Urinary bladder (tissue), 4 donors: ENCODE measurements around the gene SBF2. TPM values are rescaled to one million over a fixed set of nuclear protein-coding genes. Genes with fewer than 3 reads are reported as not detected.
"Not testable (repeated sequence)": the region's sequence is repeated elsewhere in the genome, so short reads cannot be mapped to it uniquely, and the experiment has no call there.

Experiments
- DNase-seq: peaks from one replicate; pipeline ENCODE4 v3.0.0-alpha.2; 2015; ENCODE audit errors: extremely low spot score
- H3K27ac ChIP-seq: one replicate; pipeline ENCODE4 v1.5.1; 2013; ENCODE audit warnings: low read depth, mild to moderate bottlenecking, moderate library complexity
- H3K36me3 ChIP-seq: one replicate; pipeline ENCODE4 v1.6.1; 2013; ENCODE audit warnings: mild to moderate bottlenecking, moderate library complexity; ENCODE audit not compliant: insufficient read depth
- H3K4me1 ChIP-seq: one replicate; pipeline ENCODE4 v1.6.1; 2013; ENCODE audit warnings: mild to moderate bottlenecking, moderate library complexity; ENCODE audit not compliant: insufficient read depth
- H3K4me3 ChIP-seq: one replicate; pipeline ENCODE4 v1.5.1; 2013; ENCODE audit warnings: low read depth, low read length
- WGBS: extraction: QIAGEN DNeasy Blood & Tissue Kit; methylation state at CpG from one replicate; pipeline ENCODE4 v1.1.7; 2013; 5-methylcytosine and 5-hydroxymethylcytosine counted together
- polyA plus RNA-seq: library from polyadenylated mRNA; stranded (reverse); fragments of 200-250 nt; gene quantifications from one replicate; pipeline ENCODE4 v1.2.3, GENCODE V29; 2013
- total RNA-seq: library from RNA; depleted of rRNA; stranded (reverse); fragments of >200 nt; gene quantifications from one replicate; pipeline ENCODE4 v1.2.3, GENCODE V29; 2014
- donor health status: healthy with polysubstance abuse.
- donor health status: healthy.

Gene SBF2
- total and polyA plus RNA-seq, 2 donors: 27.8 to 114 TPM

DNA sequence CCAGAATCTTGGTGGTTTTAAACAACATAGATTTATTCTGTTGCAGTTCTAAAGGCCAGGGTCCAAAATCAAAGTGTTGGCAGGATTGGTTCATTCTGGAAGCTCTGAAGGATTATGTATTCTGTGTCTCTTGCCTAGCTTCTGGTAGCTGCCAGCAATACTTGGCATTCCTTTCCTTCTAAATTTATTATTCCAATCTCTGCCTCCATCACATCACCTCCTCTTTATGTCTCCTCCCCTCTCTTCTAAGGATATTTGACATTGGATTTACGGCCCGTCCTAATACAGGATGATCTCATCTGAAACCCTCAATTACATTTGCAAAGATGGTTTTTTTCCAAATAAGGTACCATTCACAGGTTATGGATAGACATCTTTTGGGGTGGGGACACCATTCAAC lies 186.5 kb downstream of the SBF2 start:
- Histone ChIP-seq H3K4me1 (no peaks in the 10 kb centered on the region), H3K27ac (no peak overlapping the region), H3K36me3 (no peaks in the 10 kb centered on the region), H3K4me3 (no peak overlapping the region)
- 74% methylated on average over 2 of the region's 2 CpGs for WGBS
- no peak for DNase-seq

DNA sequence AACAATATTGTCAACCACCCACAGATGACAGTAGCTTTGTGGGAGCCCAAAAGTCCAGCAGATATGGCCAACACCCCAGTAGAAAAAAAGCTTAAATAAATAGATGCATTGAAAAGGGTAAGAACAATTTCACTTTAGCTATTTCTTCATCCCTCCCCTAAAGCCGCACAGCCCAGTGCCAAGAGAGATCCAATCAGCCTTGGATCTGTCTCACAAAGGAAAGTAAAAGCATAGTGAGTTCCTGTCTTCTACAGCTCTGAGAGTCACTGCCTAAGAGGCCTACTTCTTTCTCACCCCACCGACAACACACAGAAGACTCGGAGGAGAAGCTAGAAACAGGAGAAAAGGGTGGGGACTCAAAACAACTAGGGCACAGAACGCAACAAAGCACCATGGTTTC lies 196.4 kb downstream of the SBF2 start:
- no peak overlapping the region for H3K4me3 ChIP-seq
- DNase-seq: no peak
- H3K36me3 ChIP-seq: no peaks in the 10 kb centered on the region
- no peak overlapping the region for H3K27ac ChIP-seq
- no peaks in the 10 kb centered on the region for H3K4me1 ChIP-seq
- 94% methylated on average over 4 of the region's 4 CpGs for WGBS

DNA sequence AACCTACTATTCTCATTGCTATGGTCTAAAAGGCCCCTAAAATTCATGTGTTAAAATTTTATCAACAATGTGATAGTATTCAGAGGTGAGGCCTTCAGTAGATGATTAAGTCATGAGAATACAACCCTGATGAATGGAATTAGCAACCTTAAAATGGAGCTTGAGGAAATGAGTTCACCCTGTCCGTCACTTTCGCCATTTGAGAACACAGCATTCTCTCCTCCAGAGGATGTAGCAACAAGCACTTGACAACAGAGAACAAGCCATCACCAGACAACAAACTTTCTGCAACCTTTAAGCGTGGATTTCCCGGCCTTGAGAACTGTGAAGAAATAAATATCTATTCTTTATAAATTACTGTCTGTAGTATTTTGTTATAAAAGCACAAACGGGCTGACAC lies 197.0 kb downstream of the SBF2 start:
- H3K36me3 ChIP-seq: no peaks in the 10 kb centered on the region
- DNase-seq: no peak
- no peak overlapping the region for H3K27ac ChIP-seq
- WGBS: 95% methylated on average over 5 of the region's 5 CpGs
- no peak overlapping the region for H3K4me3 ChIP-seq
- no peaks in the 10 kb centered on the region for H3K4me1 ChIP-seq

DNA sequence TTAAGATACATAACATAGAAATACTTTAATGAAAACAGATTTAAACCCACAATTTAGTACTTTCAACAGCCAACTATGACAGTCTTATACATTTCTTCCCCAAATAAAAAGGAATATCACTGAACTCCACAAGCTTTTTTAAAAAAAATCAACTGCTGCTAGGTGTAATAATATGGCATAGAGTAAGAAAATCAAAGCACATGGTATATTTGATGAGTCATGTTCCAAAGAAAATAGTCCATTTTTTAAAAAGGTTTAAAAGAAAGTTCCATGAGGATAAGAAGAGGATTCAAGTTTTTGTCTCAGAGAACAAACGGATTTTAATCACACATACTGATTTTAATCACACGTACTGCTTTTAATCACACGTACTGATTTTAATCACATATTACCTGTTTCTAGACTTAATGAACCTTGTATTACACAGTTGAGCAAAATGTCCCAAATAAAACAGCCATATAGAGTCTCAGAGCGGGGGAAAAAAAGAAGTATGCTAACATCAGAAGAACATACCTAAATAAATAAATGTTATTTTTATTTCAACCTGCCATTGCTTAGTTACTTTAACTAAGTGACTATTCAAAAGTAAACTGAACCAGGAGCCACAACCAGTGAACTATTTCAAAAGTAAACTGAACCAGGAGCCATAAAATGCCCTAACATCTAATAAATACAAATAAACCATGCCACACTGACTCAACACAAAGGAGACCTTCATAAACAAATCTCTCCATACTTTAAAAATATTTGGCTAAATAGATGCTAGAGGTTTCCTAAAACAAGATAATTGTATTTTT lies 198.4 kb downstream of the SBF2 start:
- H3K4me1 ChIP-seq: no peaks in the 10 kb centered on the region
- 88% methylated on average over 4 of the region's 4 CpGs for WGBS
- DNase-seq: no peak
- H3K36me3 ChIP-seq: no peaks in the 10 kb centered on the region
- H3K27ac ChIP-seq: no peak overlapping the region
- no peak overlapping the region for H3K4me3 ChIP-seq

DNA sequence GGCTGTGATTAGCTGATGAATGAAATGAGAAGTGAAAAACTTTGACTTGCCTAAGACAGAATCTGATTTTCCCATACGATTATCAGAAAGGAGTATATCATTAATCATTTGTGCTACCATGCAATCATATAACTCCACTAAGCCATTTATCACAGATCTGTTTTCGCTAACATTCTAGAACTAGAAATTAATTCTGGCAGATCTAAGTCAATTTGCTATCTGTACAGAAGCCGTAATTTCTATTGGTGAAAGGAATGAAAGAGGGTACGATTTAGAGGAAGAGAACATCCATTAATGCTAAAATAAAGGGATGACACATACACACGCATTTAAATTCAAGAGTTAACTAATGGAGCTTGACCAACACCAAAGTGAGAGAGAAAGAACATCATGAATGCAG lies 201.6 kb downstream of the SBF2 start:
- H3K36me3 ChIP-seq: no peaks in the 10 kb centered on the region
- H3K4me3 ChIP-seq: no peak overlapping the region
- H3K4me1 ChIP-seq: no peaks in the 10 kb centered on the region
- H3K27ac ChIP-seq: no peak overlapping the region
- WGBS: 94% methylated on average over 5 of the region's 5 CpGs
- DNase-seq: no peak

DNA sequence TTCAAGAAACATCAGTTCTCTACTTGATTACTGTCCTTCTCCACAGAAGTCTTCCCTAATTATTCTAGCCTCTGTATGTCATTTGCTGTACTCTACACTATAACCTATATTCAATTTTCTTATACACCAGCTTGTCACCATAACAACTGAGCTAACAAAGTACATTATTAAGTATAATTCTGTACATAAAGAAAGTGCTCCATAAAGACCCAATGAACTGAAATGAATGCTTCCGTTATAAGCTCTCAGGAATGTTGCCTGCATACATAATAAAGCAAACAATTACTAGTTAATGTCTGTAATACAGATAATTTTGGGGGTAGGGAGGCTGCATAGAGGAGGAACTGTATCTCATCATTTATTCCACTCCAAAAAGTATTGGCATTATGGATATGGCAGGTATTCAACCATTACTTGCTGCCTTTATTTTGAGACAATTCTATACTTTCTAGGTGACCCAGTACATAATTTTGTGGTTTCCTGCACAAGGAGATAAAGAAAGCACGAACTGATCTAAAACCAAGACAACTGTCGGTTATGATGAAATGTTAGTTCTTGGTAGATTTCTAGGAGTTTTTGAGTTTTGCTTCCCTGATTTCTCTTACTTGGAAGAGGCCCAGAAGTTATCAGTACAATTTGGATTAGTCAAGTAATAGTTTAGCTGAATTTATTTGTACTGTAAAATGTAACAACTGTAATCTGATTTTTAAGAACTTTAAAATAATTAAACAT lies 202.5 kb downstream of the SBF2 start:
- no peaks in the 10 kb centered on the region for H3K36me3 ChIP-seq
- H3K4me3 ChIP-seq: no peak overlapping the region
- 70% methylated on average over 3 of the region's 3 CpGs for WGBS
- DNase-seq: no peak
- H3K4me1 ChIP-seq: no peaks in the 10 kb centered on the region
- no peak overlapping the region for H3K27ac ChIP-seq

DNA sequence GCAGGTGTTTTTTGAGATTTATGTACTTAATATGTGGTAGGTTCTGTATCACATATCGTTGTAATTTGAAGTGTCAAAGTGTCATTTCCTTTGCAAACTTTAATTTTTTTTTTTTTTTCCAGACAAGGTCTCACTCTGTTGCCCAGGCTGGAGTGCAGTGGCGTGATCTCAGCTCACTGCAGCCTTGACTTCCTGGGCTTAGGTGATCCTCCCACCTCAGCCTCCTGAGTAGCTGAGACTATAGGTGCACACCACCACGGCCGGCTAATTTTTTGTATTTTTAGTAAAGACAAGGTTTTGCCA lies 206.1 kb downstream of the SBF2 start:
- not testable (repeated sequence) for H3K27ac ChIP-seq, H3K4me1 ChIP-seq, DNase-seq, H3K36me3 ChIP-seq, H3K4me3 ChIP-seq
- WGBS: 85% methylated on average over 4 of the region's 4 CpGs

DNA sequence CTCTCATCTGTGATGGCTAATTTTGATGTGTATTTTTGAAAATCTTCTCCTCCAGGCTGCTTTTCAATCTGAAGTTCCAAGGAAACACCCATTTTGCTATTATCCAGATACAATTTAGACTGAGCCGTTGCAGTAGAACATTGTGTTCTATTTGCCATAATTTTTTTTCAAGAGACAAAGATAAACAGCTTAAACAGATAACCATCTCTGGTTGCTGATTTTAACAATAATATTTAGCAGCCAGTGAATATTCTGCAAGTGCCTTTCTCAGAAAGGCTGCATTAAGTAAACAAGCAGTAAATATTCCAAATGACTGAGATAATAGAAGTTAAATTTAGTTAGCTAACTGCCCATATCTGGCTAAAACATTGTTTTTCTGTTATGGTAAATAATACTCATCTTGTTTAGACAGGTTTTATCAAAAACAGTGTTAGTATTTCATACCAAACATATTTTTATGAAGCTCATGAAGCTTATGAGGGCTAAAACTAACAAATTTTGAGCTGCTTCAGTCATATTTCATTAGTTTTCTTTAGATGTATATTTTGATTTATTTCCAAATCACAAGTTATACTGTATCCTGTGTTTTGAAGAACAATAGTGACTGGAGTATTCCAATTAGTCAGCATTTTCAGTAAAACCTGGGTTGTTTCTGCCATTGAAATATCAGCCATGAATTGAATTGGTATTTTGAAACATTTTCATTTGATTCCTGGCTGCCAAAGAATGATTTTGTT lies 206.7 kb downstream of the SBF2 start:
- no peak overlapping the region for H3K27ac ChIP-seq
- no peak for DNase-seq

DNA sequence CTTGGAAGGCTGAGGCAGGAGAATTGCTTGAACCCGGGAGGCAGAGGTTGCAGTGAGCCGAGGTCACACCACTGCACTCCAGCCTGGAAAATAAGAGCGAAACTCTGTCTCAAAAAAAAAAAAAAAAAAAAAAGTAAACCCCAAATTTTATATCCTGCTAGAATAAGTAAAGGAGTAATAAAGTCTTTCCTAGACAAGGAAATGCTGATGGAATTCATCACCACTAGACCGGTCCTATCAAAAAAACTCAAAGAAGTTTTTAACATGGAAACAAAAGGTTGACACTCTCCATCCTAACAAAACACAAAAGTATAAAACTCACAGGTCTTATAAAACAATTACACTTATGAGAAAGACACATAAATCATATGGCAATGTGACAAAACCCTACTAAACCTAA lies 213.9 kb downstream of the SBF2 start:
- Histone ChIP-seq H3K4me3 (no peak overlapping the region), H3K27ac (no peak overlapping the region), H3K36me3 (no peaks in the 10 kb centered on the region), H3K4me1 (no peaks in the 10 kb centered on the region)
- 95% methylated on average over 4 of the region's 4 CpGs for WGBS
- DNase-seq: no peak

More for the DNA sequence above, 206.7 kb downstream of the SBF2 start:
- Histone ChIP-seq H3K36me3 (no peaks in the 10 kb centered on the region), H3K4me3 (no peak overlapping the region), H3K4me1 (no peaks in the 10 kb centered on the region)
- WGBS: 13% methylated on average over 1 of the region's 1 CpG

DNA sequence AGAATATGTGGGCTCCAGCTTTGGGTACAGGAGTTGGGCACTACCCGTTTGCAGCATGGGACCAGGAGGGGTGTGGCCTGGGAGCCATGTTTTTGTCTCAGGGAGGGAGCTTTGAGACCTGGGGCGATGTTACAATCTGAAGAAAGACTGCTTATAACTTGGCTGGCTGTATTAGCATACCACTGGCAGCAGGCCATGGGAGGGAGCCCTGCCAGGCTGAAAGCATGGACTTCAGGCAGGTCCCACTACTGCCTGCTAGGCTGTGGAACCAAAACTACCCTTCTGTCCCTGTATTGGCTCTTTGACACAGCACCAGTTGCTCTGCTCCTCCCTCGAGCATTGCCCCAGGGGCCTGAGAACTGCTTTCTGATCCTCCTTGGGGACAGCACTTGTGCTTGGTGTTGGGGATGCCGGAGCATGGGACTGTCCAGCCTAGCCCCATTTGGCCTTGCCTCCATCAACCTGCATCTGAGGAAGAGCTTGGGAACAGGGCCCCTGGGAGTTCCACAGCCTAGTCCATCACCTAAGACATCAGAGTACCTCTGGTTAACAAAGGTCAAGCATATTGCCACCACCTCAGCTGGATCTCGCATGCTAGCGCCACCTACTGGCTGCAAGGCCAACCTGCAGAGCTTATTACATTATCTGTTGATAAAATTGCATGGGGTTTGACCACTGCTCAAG lies 217.4 kb downstream of the SBF2 start:
- no peaks in the 10 kb centered on the region for H3K36me3 ChIP-seq
- no peaks in the 10 kb centered on the region for H3K4me1 ChIP-seq
- H3K4me3 ChIP-seq: no peak overlapping the region
- no peak overlapping the region for H3K27ac ChIP-seq
- WGBS: 41% methylated on average over 6 of the region's 6 CpGs
- DNase-seq: no peak

DNA sequence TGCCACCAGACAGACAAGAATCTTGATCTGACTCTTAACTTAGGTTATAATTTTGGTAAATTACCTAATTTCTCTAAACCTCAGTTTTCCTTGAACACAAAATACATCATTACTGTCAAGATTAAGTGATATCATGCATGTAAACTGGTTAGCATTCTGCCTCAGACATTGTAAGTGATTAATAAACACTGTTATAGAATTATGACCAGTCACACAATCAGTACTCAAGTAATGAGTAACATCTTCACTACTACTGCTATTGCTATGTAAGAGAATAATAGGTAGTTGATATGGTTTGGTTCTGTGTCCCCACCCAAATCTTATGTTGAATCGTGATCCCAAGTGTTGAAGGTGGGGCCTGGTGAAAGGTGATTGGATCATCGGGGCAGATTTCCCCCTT lies 218.9 kb downstream of the SBF2 start:
- 94% methylated on average over 2 of the region's 2 CpGs for WGBS

DNA sequence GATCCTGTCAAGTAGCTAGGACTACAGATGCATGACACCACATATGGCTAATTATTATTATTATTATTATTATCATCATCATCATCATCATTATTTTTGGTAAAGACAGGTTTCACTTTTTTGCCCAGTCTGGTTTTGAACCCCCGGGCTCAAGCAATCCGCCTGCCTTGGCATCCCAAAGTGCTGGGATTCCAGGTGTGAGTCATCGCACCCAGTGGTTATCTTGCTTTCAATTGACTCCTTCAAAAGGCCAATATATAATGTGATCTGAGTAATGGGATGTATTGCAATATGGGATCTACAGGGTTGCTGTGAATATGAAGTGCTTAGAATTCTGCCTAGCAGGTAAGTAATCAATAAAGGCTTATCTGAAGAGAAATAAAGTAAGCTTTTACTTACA lies 221.2 kb downstream of the SBF2 start:
- no peak for DNase-seq
- Histone ChIP-seq H3K4me3 (no peak overlapping the region), H3K4me1 (no peaks in the 10 kb centered on the region), H3K27ac (no peak overlapping the region), H3K36me3 (no peaks in the 10 kb centered on the region)
- WGBS: 97% methylated on average over 3 of the region's 3 CpGs

More for the DNA sequence above, 218.9 kb downstream of the SBF2 start:
- Histone ChIP-seq H3K36me3 (no peaks in the 10 kb centered on the region), H3K4me3 (no peak overlapping the region), H3K4me1 (no peaks in the 10 kb centered on the region), H3K27ac (no peak overlapping the region)
- DNase-seq: no peak

DNA sequence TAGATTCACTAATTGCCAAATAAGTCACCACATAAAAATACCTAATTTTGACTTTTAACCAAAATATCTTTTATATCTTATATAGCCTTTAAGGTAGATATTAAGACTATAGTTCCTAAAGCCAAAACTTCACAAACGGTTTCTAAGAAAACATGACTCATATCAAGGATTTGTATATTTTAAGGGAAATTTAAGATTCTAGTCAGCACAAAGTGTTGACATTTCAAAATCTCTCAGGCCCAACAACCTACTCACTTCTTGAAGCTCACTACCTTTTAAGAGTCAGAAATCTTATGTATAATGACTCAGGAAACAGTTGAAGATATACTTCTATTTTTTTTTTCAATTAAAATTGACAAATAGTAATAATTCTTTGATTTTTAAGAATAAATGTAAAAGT lies 221.9 kb downstream of the SBF2 start:
- no peak overlapping the region for H3K27ac ChIP-seq
- 68% methylated on average over 1 of the region's 1 CpG for WGBS
- H3K4me3 ChIP-seq: no peak overlapping the region
- H3K36me3 ChIP-seq: no peaks in the 10 kb centered on the region
- DNase-seq: no peak
- no peaks in the 10 kb centered on the region for H3K4me1 ChIP-seq
